ENCODE measurements around the gene OR1I1. TPM values are rescaled to one million over a fixed set of nuclear protein-coding genes. Genes with fewer than 3 reads are reported as not detected.

Gene OR1I1, protein sequence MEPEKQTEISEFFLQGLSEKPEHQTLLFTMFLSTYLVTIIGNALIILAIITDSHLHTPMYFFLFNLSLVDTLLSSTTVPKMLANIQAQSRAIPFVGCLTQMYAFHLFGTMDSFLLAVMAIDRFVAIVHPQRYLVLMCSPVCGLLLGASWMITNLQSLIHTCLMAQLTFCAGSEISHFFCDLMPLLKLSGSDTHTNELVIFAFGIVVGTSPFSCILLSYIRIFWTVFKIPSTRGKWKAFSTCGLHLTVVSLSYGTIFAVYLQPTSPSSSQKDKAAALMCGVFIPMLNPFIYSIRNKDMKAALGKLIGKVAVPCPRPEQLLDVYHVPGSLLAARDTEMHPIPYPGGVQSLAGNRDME
- total RNA-seq: not detected in 2 replicates

DNA sequence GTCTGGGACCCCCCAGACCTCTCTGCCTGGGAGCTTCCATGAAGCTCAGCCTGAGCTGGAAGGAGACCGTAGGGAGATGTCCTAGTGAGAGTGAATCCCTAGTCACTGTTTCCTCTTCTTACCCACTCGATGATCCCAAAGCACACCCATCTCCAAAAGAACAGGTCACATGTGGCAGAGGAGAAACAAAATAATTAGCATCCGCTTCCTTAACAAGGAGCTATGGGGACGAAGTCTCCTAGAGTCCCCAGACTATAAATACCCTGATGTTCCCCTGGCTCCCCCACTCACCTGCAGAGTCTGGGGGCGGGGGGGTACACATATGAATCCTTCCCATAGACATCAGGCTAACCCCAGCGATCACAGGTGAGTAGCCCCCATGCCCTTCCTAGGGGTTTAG, at the start of gene OR1I1:
Gene OR1I1, plus strand, starts transcription at position 301 of the 400 bp plus-strand sequence. CDS start 4,855 bp downstream, outside the sequence.

DNA sequence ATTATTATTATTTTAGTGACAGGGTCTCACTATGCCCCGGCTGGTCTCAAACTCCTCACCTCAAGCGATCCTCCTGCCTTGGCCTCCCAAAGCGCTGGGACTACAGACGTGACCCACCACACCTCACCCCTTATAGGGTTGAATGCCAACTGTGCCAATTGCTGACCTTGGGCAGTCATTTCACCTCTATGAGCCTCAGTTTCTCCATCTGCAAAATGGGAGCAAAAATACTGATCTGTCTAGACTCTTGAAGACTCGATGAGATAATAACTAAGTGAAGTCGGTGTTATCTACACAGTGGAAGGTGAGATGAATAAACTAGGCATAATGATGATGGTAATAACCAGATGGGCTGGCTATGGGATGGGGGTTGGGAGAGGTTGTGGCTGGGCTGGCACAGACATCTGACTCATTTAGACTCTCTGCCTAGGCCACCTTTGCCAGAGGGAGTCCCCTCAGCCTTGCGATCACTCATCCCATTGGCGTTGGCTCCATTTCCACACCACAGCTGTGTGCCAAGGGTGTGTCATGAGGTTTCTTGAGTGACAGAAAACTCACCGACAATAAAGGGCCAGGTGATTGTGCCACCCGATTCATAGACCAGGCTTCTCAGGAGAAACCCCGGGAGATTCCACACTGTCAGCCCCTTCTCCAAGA, 33.0 kb upstream of the OR1I1 start, which contains the start of gene CASP14:
Gene CASP14, plus strand, starts transcription at position 596 of the 657 bp plus-strand sequence. CDS start 2,772 bp downstream, outside the sequence.

DNA sequence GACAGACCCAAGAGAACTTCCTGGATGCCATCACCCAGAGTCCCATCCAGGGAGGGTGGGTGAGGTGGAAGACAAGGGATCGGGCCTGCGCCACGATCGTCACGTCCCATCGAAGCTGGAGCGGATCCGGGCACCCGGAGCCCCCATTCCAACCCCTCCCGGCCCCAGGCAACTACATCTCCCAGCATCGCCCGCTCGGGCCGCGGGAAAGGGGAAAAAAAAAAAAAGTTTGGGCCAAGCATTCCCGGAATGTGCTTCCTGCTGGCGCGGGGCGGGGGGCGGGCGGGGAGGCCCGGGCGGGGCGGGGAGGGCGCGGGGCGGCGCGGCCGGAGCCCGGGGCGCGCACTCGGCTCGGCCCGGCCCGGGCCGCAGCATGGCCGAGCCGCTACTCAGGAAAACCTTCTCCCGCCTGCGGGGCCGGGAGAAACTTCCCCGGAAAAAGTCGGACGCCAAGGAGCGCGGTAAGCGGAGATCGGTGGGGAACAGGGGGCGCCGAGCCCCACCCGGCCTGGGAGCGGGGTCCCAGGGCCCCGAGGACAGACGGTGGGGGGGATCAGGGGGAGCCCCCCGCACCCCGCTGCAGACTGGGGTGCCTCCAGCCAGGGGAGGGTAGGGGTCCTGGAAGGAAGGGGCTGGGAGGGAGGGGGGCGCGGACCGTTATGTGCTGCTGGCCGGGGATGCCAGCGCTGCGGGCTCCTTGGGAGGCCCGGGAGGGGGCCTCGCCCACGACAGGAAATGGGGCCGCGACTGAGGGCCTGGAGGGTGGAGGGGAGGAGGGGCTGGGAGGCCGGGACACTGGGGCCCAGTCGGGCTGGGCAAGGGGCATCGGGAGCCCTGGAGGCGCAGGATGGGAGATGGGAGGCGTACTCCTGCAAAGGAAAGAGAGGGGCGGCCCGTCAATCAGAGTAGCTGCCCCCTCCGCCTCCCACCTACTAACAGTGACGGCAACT, 25.3 kb downstream of the OR1I1 start, which contains the start of gene SYDE1:
Gene SYDE1, plus strand, starts transcription at position 341 of the 950 bp plus-strand sequence. Its CDS starts 33 bp downstream, at position 374.

Other genes with a start within 250 kb of the OR1I1 start
- not detected in 2 replicates for gene OR7A5, start 247.0 kb upstream of the OR1I1 start, total RNA-seq
- gene OR7C1, start 247.0 kb upstream of the OR1I1 start, total RNA-seq: not detected in 2 replicates
- not detected in 2 replicates for gene OR7A10, start 233.3 kb upstream of the OR1I1 start, total RNA-seq
- not detected in 2 replicates for gene OR7A17, start 196.1 kb upstream of the OR1I1 start, total RNA-seq
- gene OR7C2, start 140.7 kb upstream of the OR1I1 start, total RNA-seq: not detected in 2 replicates
- not detected in 2 replicates for gene SLC1A6, start 102.3 kb upstream of the OR1I1 start, total RNA-seq
- gene CASP14, start 32.7 kb upstream of the OR1I1 start, total RNA-seq: not detected in 2 replicates
- gene SYDE1, start 25.2 kb downstream of the OR1I1 start, total RNA-seq: 23.4 and 33.4 TPM in 2 replicates
- 151 and 182 TPM in 2 replicates for gene NOTCH3, start 118.8 kb downstream of the OR1I1 start, total RNA-seq
- gene EPHX3, start 150.2 kb downstream of the OR1I1 start, total RNA-seq: 0.19 TPM in 1 of 2 replicates, not detected in the other